DOHH2 (cell line): ENCODE data around the gene U2AF2.

Experiments used
- CTCF ChIP-seq: fragments of 200-600 bp; sonication (generic); IDR thresholded peaks from one replicate; pipeline ENCODE4 v1.5.1; 2014; ENCODE audit warnings: antibody characterized with exemption, mild to moderate bottlenecking, low read depth, low read length; ENCODE audit not compliant: poor library complexity, severe bottlenecking
- EZH2phosphoT487 ChIP-seq: fragments of 200-600 bp; sonication (generic); IDR thresholded peaks from 2 replicates; pipeline ENCODE4 v1.6.1; 2017; ENCODE audit warnings: borderline replicate concordance, mild to moderate bottlenecking, antibody characterized with exemption, low read length, moderate library complexity, mixed read lengths

DNA sequence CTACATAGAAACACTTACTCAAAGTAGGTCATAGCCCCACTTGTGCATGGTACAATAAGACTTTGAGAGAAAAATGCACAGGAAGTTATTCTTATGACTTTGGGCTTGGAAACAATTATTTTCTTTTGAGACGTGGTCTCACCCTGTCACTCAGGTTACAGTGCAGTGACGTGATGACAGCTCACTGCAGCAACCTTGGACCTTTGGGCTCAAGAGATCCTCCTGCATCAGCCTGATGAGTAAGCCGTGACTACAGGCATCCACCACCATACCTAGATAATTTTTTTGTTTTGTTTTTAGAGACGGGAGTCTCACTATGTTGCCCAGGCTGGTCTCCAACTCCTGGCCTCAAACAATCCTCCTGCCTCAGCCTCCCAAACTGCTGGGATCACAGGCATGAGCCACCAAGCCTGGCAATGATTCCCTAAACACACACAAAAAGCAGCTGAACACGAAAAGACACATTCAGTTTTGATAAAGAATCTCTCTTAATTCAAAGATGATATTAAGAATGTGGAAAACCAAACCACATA lies 65.4 kb downstream of the U2AF2 start:
- TF ChIP-seq CTCF (no peak), EZH2phosphoT487 (no peak)
